Fibroblast of lung (primary cell): ENCODE measurements around the gene SDC4.

ENCODE experiments used
- EZH2 ChIP-seq: IDR thresholded peaks from 2 replicates; pipeline ENCODE4 v1.5.1; 2012; ENCODE audit warnings: low read length, control low read depth, mild to moderate bottlenecking; ENCODE audit errors: missing control alignments
- TF ChIP-seq, protein P1 (sequence below), 2 donors: IDR thresholded peaks in 1 of 2; conservative IDR thresholded peaks in 1 of 2; 1 replicate in 1 of 2; 2 replicates in 1 of 2; pipeline ENCODE4 v1.5.1; 2011 to 2012; ENCODE audit warnings: low read length in 2 of 2, control low read depth in 1 of 2, inconsistent platforms in 1 of 2, low read depth in 1 of 2, mild to moderate bottlenecking in 1 of 2

DNA sequence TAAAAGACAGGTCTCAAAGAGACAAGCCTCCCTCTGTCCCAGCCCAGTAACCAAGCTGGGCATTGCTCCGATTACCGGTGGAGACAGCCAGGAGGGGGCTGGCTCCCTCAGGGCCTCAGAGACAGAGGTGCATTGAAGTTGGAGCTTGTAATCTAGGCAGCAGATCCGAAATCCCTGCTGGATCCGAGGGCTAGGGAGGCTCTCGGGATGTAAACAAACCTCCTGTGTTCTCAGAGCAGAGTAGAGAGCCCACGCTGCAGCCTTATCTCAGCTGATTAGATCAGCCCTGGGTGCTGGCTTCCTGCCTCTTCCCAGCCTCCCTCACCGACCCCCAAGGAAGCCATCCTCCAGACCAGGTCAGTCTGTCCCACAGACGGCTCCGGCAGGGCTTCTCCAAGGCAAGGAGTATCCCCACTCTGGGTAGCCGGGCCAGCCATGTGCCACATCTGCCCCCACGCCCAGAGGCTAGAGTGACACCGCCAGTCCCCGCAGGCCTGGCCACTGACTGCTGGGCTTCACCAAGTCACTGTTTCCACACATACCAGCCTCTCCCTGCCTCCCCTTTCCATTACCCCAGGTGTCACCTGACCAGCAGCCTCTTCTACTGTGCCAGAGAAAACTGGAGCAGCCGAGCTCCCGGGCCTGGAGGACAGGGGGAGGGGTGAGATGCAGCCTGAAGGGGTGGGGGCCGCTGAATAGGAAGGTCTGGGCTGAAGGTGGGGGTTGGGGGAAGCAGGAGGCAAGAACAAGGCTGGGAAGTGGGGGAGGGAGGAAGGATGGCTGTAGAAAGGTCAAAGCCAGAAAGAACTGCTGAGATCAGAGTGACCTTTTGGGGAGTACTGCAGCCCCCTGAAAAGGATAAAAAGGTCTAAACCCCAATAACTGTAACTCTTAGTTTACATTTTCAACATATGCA is 6.0 kb downstream of the SDC4 start:
- TF ChIP-seq, protein P1, sequence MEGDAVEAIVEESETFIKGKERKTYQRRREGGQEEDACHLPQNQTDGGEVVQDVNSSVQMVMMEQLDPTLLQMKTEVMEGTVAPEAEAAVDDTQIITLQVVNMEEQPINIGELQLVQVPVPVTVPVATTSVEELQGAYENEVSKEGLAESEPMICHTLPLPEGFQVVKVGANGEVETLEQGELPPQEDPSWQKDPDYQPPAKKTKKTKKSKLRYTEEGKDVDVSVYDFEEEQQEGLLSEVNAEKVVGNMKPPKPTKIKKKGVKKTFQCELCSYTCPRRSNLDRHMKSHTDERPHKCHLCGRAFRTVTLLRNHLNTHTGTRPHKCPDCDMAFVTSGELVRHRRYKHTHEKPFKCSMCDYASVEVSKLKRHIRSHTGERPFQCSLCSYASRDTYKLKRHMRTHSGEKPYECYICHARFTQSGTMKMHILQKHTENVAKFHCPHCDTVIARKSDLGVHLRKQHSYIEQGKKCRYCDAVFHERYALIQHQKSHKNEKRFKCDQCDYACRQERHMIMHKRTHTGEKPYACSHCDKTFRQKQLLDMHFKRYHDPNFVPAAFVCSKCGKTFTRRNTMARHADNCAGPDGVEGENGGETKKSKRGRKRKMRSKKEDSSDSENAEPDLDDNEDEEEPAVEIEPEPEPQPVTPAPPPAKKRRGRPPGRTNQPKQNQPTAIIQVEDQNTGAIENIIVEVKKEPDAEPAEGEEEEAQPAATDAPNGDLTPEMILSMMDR (conservative IDR thresholded peaks at IDR 0.05 in 1 of 2, IDR thresholded peaks at IDR 0.05 in 1 of 2; ENCODE audit: low read depth in 1 of 2, low read length in 2 of 2), result no peak
- no peak for TF ChIP-seq EZH2
